Small intestine (tissue), 7 donors: ENCODE results near the gene COMP. TPM values are rescaled to one million over a fixed set of nuclear protein-coding genes. Genes with fewer than 3 reads are reported as not detected.
"Not testable (repeated sequence)": the region's sequence is repeated elsewhere in the genome, so short reads cannot be mapped to it uniquely, and the experiment has no call there.

Experiments
- DNase-seq, 2 donors: peaks; one replicate each; pipeline versions ENCODE4 v3.0.0 to v3.0.0-alpha.2; 2013
- FAIRE-seq: peaks from 2 replicates; lab custom pipeline; 2012; peaks lifted over from hg19 to GRCh38; lab: Jason Lieb, UNC
- H3K27ac ChIP-seq, 3 donors: one replicate each; pipeline ENCODE4 v1.5.1; 2013; ENCODE audit warnings: low read length in 2 of 3, mild to moderate bottlenecking in 2 of 3, control low read depth in 1 of 3, inconsistent platforms in 1 of 3, low read depth in 1 of 3, moderate library complexity in 1 of 3
- H3K27me3 ChIP-seq, 3 donors: one replicate each; pipeline ENCODE4 v1.6.1; 2013; ENCODE audit warnings: low read length in 3 of 3, inconsistent platforms in 1 of 3; ENCODE audit not compliant: control insufficient read depth in 3 of 3, insufficient read depth in 3 of 3
- H3K36me3 ChIP-seq, 3 donors: one replicate each; pipeline ENCODE4 v1.6.1; 2013; ENCODE audit warnings: low read length in 3 of 3, inconsistent platforms in 1 of 3, low read depth in 1 of 3, mild to moderate bottlenecking in 1 of 3, moderate library complexity in 1 of 3; ENCODE audit not compliant: control insufficient read depth in 3 of 3, insufficient read depth in 2 of 3
- H3K4me1 ChIP-seq, 3 donors: one replicate each; pipeline ENCODE4 v1.6.1; 2013; ENCODE audit warnings: low read length in 2 of 3, inconsistent platforms in 1 of 3, low read depth in 1 of 3, mild to moderate bottlenecking in 1 of 3, moderate library complexity in 1 of 3; ENCODE audit not compliant: control insufficient read depth in 3 of 3, insufficient read depth in 2 of 3
- H3K4me3 ChIP-seq, 3 donors: one replicate each; pipeline ENCODE4 v1.5.1; 2013; ENCODE audit warnings: low read length in 3 of 3, control low read depth in 1 of 3, inconsistent platforms in 1 of 3, low read depth in 1 of 3, mild to moderate bottlenecking in 1 of 3, moderate library complexity in 1 of 3
- H3K9me3 ChIP-seq, 2 donors: one replicate each; pipeline ENCODE4 v1.6.1; 2013; ENCODE audit warnings: low read depth in 1 of 2, low read length in 1 of 2; ENCODE audit not compliant: control insufficient read depth in 2 of 2, insufficient read depth in 1 of 2
- WGBS, 3 donors: extraction: QIAGEN DNeasy Blood & Tissue Kit; methylation state at CpG; one replicate each; pipeline ENCODE4 v1.1.7; 2013; 5-methylcytosine and 5-hydroxymethylcytosine counted together
- polyA plus RNA-seq, 4 donors: library from polyadenylated mRNA; stranded (reverse) in 3 of 4; unstranded in 1 of 4; fragments of 200-250 nt in 3 of 4; fragments of 120-200 nt in 1 of 4; gene quantifications; one replicate each; pipeline versions ENCODE4 v1.2.1 to v1.2.3, GENCODE V29; 2013
- donor health status: healthy with polysubstance abuse.
- donor health status: control.
- donor health status: control.
- donor health status: Bipolar disorder and iron deficiency.
- donor health status: healthy.

COMP gene
- polyA plus RNA-seq, 4 donors, result 0.68 to 1.8 TPM; not detected in 2

GRCh38 chr19:18737954-18738351 is 53.2 kb downstream of the COMP start:
- no peaks in the 10 kb centered on the region for H3K9me3 ChIP-seq
- H3K4me3 ChIP-seq, result no peak overlapping the region
- WGBS, 3 donors, result 43 to 53% (median 44%) methylated on average over 1 of the region's 1 CpG
- no peaks in the 10 kb centered on the region for H3K27me3 ChIP-seq
- H3K4me1 ChIP-seq, result peaks cover 13 to 84% (median 19%) of the 10 kb centered on the region in 3 donors
- peak; percentile 72 to 84 for DNase-seq
- no peak for FAIRE-seq
- H3K36me3 ChIP-seq, result peaks cover 0 to 41% (median 0%) of the 10 kb centered on the region in 3 donors
- peak overlapping the region in 1 of 3 donors; percentile 94 for H3K27ac ChIP-seq

DNA sequence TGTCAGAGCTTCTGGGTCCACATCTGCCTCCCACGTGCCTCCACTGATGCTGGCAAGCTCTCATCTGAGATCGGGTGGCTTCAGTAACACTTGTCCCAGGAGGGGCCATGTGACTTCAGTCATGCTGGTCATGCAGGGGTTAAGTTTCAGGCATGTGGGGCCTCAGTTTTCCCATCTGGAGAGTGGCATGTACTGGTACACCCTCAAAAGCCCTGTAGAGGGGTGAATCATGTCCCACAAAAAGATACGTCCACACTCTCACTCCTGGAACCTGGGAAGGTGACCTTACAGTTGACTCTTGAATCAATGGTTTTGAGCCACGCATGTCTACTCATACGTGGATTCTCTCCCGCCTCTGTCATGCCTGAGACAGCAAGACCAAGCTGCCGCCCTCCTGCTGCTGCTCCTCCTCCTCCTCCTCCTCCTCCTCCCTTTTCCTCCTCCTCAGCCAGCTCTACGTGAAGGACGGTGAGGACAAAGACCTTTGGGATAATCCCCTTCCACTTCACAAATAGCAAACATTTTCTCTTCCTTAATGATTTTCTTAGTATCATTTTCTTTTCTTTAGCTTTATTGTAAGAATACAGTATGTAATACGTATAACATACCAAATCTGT is 53.7 kb downstream of the COMP start:
- 57 to 68% (median 59%) methylated on average over 10 of the region's 10 CpGs for WGBS, 3 donors
- FAIRE-seq (no peak), DNase-seq (peak in 1 of 2 donors; percentile 27)
- Histone ChIP-seq H3K36me3 (peaks cover 0 to 42% (median 0%) of the 10 kb centered on the region in 3 donors), H3K9me3 (no peaks in the 10 kb centered on the region), H3K27ac (peak overlapping the region in 1 of 3 donors; percentile 94), H3K4me1 (peaks cover 9 to 83% (median 18%) of the 10 kb centered on the region in 3 donors), H3K27me3 (no peaks in the 10 kb centered on the region), H3K4me3 (no peak overlapping the region)

DNA sequence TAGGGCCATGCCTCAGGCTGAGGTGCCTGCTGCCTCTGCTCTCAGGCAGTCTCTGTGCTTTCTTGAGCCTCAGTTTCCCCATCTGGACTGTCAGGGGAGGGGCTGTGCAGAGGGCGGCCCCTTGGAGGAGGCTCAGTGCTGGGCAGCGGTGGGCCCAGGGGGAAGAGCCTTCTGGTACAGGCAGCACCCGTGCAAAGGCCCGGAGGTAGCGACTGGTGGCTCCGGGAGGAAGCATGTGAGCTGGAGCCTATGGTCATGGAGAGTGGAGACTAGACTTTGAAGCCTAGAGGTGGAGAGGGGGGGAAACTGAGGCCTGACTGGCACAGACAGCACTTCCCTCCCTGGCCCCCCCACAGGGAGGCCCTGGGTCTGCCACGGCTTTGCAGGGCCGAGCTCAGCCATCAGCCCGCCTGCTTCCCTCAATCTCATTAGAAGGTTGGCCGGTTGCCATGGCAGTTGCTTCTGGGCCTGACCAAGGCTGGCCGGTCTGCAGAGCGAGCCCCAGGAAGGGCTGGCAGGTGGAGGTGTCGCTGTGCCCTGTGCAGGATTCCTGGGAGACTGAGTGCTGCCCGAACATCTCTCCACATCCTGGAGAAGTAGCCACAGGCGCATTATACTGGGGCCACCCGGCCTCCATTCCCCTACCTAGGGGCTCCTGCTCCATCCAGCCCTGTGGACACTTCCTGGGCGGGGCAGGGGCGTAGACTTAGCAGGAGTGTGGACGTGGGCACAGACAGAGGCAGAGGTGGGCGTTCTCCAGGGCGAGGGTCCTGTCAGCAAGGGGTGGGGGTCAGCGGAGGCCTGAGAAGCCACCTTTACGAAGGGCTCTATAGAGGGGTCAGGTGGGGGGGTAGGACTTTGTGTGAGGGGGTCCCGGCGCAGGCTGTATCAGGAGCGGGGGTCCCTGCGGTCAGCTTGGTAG is 54.4 kb downstream of the COMP start:
- DNase-seq (peak in 1 of 2 donors; percentile 23), FAIRE-seq (no peak)
- WGBS, 3 donors, result 65 to 79% (median 73%) methylated on average over 26 to 27 of the region's 27 CpGs
- Histone ChIP-seq H3K4me1 (peaks cover 8 to 83% (median 11%) of the 10 kb centered on the region in 3 donors), H3K36me3 (peaks cover 0 to 37% (median 0%) of the 10 kb centered on the region in 3 donors), H3K4me3 (no peak overlapping the region), H3K9me3 (no peaks in the 10 kb centered on the region), H3K27me3 (no peaks in the 10 kb centered on the region), H3K27ac (peak overlapping the region in 1 of 3 donors; percentile 94)

- Histone ChIP-seq H3K36me3 (peaks cover 0 to 33% (median 0%) of the 10 kb centered on the region in 3 donors), H3K27me3 (no peaks in the 10 kb centered on the region), H3K4me3 (no peak overlapping the region), H3K9me3 (no peaks in the 10 kb centered on the region), H3K4me1 (peaks cover 0 to 83% (median 6%) of the 10 kb centered on the region in 3 donors), H3K27ac (no peak overlapping the region)
- DNase-seq (no peak), FAIRE-seq (no peak)
- WGBS, 3 donors, result 73 to 87% (median 83%) methylated on average over 6 to 9 of the region's 9 CpGs
Observed at GRCh38 chr19:18735752-18736151, 55.4 kb downstream of the COMP start.

DNA sequence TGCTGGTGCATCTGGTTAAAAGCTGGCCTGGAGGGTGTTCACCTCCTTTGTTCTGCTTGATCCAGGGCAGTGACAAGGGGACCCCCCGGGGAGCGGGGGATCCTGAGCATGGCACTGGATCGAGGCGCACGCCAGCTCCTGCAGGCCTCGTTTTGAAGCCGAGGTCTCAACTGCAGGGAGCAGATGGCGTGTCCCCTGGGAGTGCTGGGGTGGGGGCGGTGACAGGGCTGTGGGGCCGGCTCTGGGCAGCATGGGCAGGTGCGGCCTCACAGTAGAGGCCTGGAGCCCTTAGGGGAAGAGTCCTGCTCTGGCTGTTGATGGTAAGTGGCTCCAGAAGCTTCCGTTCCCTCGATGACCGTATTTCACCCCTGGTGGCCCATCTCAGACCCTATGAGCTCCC is 55.8 kb downstream of the COMP start:
- Histone ChIP-seq H3K27ac (no peak overlapping the region), H3K4me1 (peaks cover 0 to 83% (median 6%) of the 10 kb centered on the region in 3 donors)

DNA sequence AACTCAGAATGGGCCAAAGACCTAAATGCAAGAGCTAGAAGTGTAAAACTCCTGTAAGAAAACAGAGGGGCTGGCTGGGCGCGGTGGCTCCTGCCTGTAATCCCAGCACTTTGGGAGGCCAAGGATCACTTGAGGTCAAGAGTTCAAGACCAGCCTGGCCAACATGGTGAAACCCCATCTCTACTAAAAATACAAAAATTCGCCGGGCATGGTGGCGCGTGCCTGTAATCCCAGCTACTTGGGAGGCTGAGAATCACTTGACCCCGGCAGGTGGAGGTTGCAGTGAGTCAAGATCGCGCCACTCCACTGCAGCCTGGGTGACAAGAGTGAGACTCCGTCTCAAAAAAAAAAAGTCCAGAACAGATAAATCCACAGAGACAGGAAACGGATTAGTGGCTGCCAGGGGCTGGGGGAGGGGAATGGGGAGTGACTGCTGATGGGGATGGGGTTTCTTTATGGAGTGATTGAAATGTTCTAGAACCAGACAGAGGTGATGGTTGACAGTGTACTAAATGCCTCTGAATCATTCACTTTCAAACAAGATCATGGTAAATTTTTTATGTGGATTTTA is 57.3 kb downstream of the COMP start:
- H3K27me3 ChIP-seq, H3K9me3 ChIP-seq, DNase-seq, FAIRE-seq, H3K4me3 ChIP-seq: not testable (repeated sequence)
- H3K36me3 ChIP-seq, result peaks cover 0 to 35% (median 0%) of the 10 kb centered on the region in 3 donors
- H3K27ac ChIP-seq, result peak overlapping the region in 1 of 3 donors; percentile 41
- 85 to 90% (median 86%) methylated on average over 11 of the region's 11 CpGs for WGBS, 3 donors
- H3K4me1 ChIP-seq, result peaks cover 0 to 71% (median 4%) of the 10 kb centered on the region in 3 donors

More for the DNA sequence above, 55.8 kb downstream of the COMP start:
- 91 to 98% (median 94%) methylated on average over 11 to 14 of the region's 14 CpGs for WGBS, 3 donors
- Histone ChIP-seq H3K4me3 (no peak overlapping the region), H3K9me3 (peaks cover 0 to under 1% of the 10 kb centered on the region in 2 donors), H3K27me3 (no peaks in the 10 kb centered on the region), H3K36me3 (peaks cover 0 to 36% (median 0%) of the 10 kb centered on the region in 3 donors)
- DNase-seq (no peak), FAIRE-seq (no peak)

GRCh38 chr19:18733196-18733647 is 57.9 kb downstream of the COMP start:
- Histone ChIP-seq H3K36me3 (peaks cover 0 to 37% (median 0%) of the 10 kb centered on the region in 3 donors), H3K27me3 (no peaks in the 10 kb centered on the region), H3K27ac (peak overlapping the region in 1 of 3 donors; percentile 41), H3K9me3 (peaks cover 0 to 3% of the 10 kb centered on the region in 2 donors), H3K4me1 (peaks cover 0 to 64% (median 2%) of the 10 kb centered on the region in 3 donors), H3K4me3 (no peak overlapping the region)
- FAIRE-seq (no peak), DNase-seq (peak in 1 of 2 donors; percentile 44)
- 57 to 77% (median 63%) methylated on average over 11 of the region's 11 CpGs for WGBS, 3 donors
